Bronchial epithelial cell (primary cell): Measurements from ENCODE around the gene CLEC4F. TPM values are rescaled to one million over a fixed set of nuclear protein-coding genes. Genes with fewer than 3 reads are reported as not detected.
A peak's percentile ranks its signal among the peaks of the same experiment; 100 is the strongest.

ENCODE experiments used
- DNase-seq: peaks from one replicate; pipeline ENCODE4 v3.0.0-alpha.2; 2010; ENCODE audit warnings: low read depth
- FAIRE-seq: peaks from 2 replicates; lab custom pipeline; 2011; peaks lifted over from hg19 to GRCh38; lab: Jason Lieb, UNC
- H3K27me3 ChIP-seq: 2 replicates; pipeline ENCODE4 v1.5.1; 2011; ENCODE audit warnings: low read length; ENCODE audit not compliant: control insufficient read depth, insufficient read depth
- H3K36me3 ChIP-seq: 2 replicates; pipeline ENCODE4 v1.5.1; 2011; ENCODE audit warnings: low read length; ENCODE audit not compliant: control insufficient read depth, insufficient read depth
- H3K4me3 ChIP-seq: 2 replicates; pipeline ENCODE4 v1.5.1; 2011; ENCODE audit warnings: mild to moderate bottlenecking, low read depth, low read length, control low read depth
- CTCF ChIP-seq: IDR thresholded peaks from 2 replicates; pipeline ENCODE4 v1.5.1; 2011; ENCODE audit warnings: mild to moderate bottlenecking, moderate library complexity, low read length, control low read depth, inconsistent platforms; ENCODE audit not compliant: insufficient read depth, severe bottlenecking
- total RNA-seq: library from RNA; depleted of rRNA; stranded (reverse); fragments of >200 nt; gene quantifications from 2 replicates; pipeline ENCODE4 v1.2.1, GENCODE V29; 2014

CLEC4F gene
- total RNA-seq, 1 donor from 2014 or later = not detected

GRCh38 chr2:70808983-70809958, 11.1 kb downstream of the CLEC4F start:
- peaks cover 5% of the 10 kb centered on the region for H3K27me3 ChIP-seq
- DNase-seq = no peak
- TF ChIP-seq CTCF = no peak
- no peaks in the 10 kb centered on the region for H3K36me3 ChIP-seq
- peak; percentile 28 for FAIRE-seq
- H3K4me3 ChIP-seq = no peak overlapping the region

- FAIRE-seq (no peak), DNase-seq (no peak)
- no peak overlapping the region for H3K4me3 ChIP-seq
- H3K36me3 ChIP-seq = no peaks in the 10 kb centered on the region
- peaks cover 5% of the 10 kb centered on the region for H3K27me3 ChIP-seq
- no peak for TF ChIP-seq CTCF
Measured at GRCh38 chr2:70807828-70808118, 12.6 kb downstream of the CLEC4F start.

- FAIRE-seq = no peak
Measured at GRCh38 chr2:70807102-70807827, 13.1 kb downstream of the CLEC4F start.

GRCh38 chr2:70806620-70807019, 13.8 kb downstream of the CLEC4F start:
- FAIRE-seq (no peak), DNase-seq (no peak)
- no peaks in the 10 kb centered on the region for H3K36me3 ChIP-seq
- no peak for TF ChIP-seq CTCF
- H3K4me3 ChIP-seq = no peak overlapping the region
- H3K27me3 ChIP-seq = peaks cover 5% of the 10 kb centered on the region

More at GRCh38 chr2:70807102-70807827, 13.1 kb downstream of the CLEC4F start:
- peaks cover 5% of the 10 kb centered on the region for H3K27me3 ChIP-seq
- H3K36me3 ChIP-seq = no peaks in the 10 kb centered on the region
- no peak for DNase-seq
- no peak overlapping the region for H3K4me3 ChIP-seq
- no peak for TF ChIP-seq CTCF

GRCh38 chr2:70806013-70806412, 14.4 kb downstream of the CLEC4F start:
- DNase-seq (no peak), FAIRE-seq (no peak)
- Histone ChIP-seq H3K27me3 (peaks cover 5% of the 10 kb centered on the region), H3K36me3 (no peaks in the 10 kb centered on the region), H3K4me3 (no peak overlapping the region)
- no peak for TF ChIP-seq CTCF
